Endodermal cell (in vitro differentiated cells): ENCODE data around the gene SH3BGRL2. TPM values are rescaled to one million over a fixed set of nuclear protein-coding genes. Genes with fewer than 3 reads are reported as not detected.

Experiments
- DNase-seq: peaks from one replicate; pipeline ENCODE4 v3.0.0-alpha.2; 2017
- H3K27ac ChIP-seq: 2 replicates; pipeline ENCODE4 v1.5.1; 2013; ENCODE audit warnings: mild to moderate bottlenecking, low read depth, low read length, moderate library complexity
- H3K27me3 ChIP-seq: 2 replicates; pipeline ENCODE4 v1.6.1; 2013; ENCODE audit warnings: mild to moderate bottlenecking, low read length, moderate library complexity; ENCODE audit not compliant: insufficient read depth, control insufficient read depth, poor library complexity, severe bottlenecking
- H3K36me3 ChIP-seq: 2 replicates; pipeline ENCODE4 v1.7.0; 2013; ENCODE audit warnings: mild to moderate bottlenecking, low read length, moderate library complexity; ENCODE audit not compliant: control insufficient read depth, insufficient read depth
- H3K4me1 ChIP-seq: one replicate; pipeline ENCODE4 v1.7.0; 2013; ENCODE audit warnings: low read length; ENCODE audit not compliant: control insufficient read depth, insufficient read depth
- H3K4me3 ChIP-seq: 2 replicates; pipeline ENCODE4 v1.5.1; 2013; ENCODE audit warnings: mild to moderate bottlenecking, low read length, moderate library complexity
- H3K9ac ChIP-seq: 2 replicates; pipeline ENCODE4 v1.6.1; 2013; ENCODE audit warnings: mild to moderate bottlenecking, low read length, moderate library complexity; ENCODE audit not compliant: poor library complexity, severe bottlenecking; ENCODE audit errors: extremely low read depth
- H3K9me3 ChIP-seq: 2 replicates; pipeline ENCODE4 v1.6.1; 2013; ENCODE audit warnings: mild to moderate bottlenecking, low read length, moderate library complexity; ENCODE audit not compliant: control insufficient read depth
- H3K27ac Mint-ChIP-seq: 2 replicates; pipeline ENCODE4 v1.8.0; 2020; ENCODE audit warnings: mixed read lengths
- H3K27me3 Mint-ChIP-seq: 2 replicates; pipeline ENCODE4 v1.8.0; 2021; ENCODE audit warnings: mild to moderate bottlenecking, mixed read lengths; ENCODE audit not compliant: insufficient read depth
- H3K36me3 Mint-ChIP-seq: 2 replicates; pipeline ENCODE4 v1.8.0; 2020; ENCODE audit warnings: low read depth, mixed read lengths
- H3K4me1 Mint-ChIP-seq: 2 replicates; pipeline ENCODE4 v1.8.0; 2020; ENCODE audit warnings: mixed read lengths
- H3K4me3 Mint-ChIP-seq: 2 replicates; pipeline ENCODE4 v1.8.0; 2020; ENCODE audit warnings: mild to moderate bottlenecking, moderate library complexity, mixed read lengths
- H3K9me3 Mint-ChIP-seq: 2 replicates; pipeline ENCODE4 v1.8.0; 2020; ENCODE audit warnings: mild to moderate bottlenecking, mixed read lengths
- CTCF ChIP-seq: fragments of 200-600 bp; sonication (generic); conservative IDR thresholded peaks from 2 replicates; pipeline ENCODE4 v1.5.0; 2021; ENCODE audit warnings: antibody characterized with exemption, mild to moderate bottlenecking
- WGBS, 2 experiments: methylation state at CpG; one replicate each; pipeline versions ENCODE4 v1.1.5 to v1.1.7; 2013; ENCODE audit warnings: missing lambda C conversion rate in 2 of 2, mixed read lengths in 1 of 2; ENCODE audit not compliant: insufficient coverage in 1 of 2, insufficient read length in 1 of 2; 5-methylcytosine and 5-hydroxymethylcytosine counted together
- total RNA-seq, 2 donors: library from RNA; stranded (reverse); fragmentation: NEBNext Ultra II Directional in 1 of 2; extraction: Animal tissue kit (Norgen Biotek cat#: 25700) in 1 of 2; gene quantifications; 2 replicates in 1 of 2; 3 replicates in 1 of 2; pipeline ENCODE4 v1.2.1, GENCODE V29; 2021

The SH3BGRL2 gene
- total RNA-seq, 2 donors from 2014 or later = 24.3 to 40.1 TPM

DNA sequence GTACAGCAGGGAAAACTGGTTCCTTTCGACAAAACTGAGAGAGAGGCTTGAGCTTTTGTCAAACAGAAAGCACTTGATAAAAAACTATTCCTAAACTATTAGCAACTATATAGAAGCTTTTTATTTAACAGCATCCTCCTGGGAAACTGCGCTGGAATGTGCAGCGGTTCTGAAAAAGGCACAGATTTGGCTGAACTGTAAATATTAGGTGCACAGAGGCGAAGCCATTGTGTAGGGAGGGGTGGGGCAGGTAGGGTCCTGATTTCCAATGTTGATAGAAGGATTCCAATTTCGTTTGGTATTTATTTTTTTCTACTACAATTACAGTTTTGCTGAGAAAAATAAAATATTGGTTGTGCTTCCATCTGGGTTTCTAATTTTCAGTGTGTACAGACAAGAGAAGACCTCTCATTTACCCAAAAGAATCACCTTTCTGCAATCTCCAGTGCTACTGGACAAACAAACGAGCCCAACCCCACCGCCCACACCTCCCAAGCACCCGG, 698 bp upstream of the SH3BGRL2 start:
- Histone ChIP-seq H3K9me3 (no peaks in the 10 kb centered on the region), H3K4me3 (peak overlapping the region; percentile 94), H3K27ac (no peak overlapping the region), H3K27me3 (no peaks in the 10 kb centered on the region), H3K4me1 (no peaks in the 10 kb centered on the region), H3K9ac (peak overlapping the region; percentile 67), H3K36me3 (no peaks in the 10 kb centered on the region)
- DNase-seq = no peak
- Mint-ChIP-seq H3K9me3 (no peaks in the 10 kb centered on the region), H3K4me3 (peak overlapping the region; percentile 84), H3K27me3 (peaks cover 15% of the 10 kb centered on the region), H3K27ac (peak overlapping the region; percentile 77), H3K36me3 (no peaks in the 10 kb centered on the region), H3K4me1 (peaks cover 20% of the 10 kb centered on the region)
- TF ChIP-seq CTCF = no peak
- WGBS, 2 experiments = 50 to 55% methylated on average over 2 to 7 of the region's 8 CpGs

DNA sequence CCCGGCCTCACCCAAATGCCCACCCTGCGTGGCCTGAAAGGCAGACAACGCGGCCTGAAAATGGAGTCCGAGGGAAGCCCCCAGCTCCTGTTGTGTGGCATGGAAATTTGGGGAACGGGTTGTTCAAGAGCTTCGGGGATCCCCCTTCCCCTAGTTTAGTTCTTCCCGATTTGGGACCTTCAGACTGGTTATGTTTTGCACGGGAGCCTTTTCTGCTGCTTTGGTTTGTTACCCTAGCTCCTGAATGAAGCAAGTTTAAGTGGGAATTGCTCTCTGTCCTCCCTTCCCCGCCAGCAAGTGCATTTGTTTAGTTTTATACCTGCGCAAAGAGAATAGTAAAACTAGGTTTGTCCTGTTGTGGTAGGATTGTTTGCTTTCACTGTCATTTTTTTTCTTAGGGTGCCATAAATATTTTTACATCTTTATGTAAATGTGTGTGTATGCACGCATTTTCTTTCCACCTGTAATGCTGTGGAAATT, 604 bp downstream of the SH3BGRL2 start:
- Mint-ChIP-seq H3K4me3 (peak overlapping the region; percentile 84), H3K27ac (no peak overlapping the region), H3K4me1 (peaks cover 20% of the 10 kb centered on the region), H3K27me3 (peaks cover 15% of the 10 kb centered on the region), H3K36me3 (no peaks in the 10 kb centered on the region), H3K9me3 (no peaks in the 10 kb centered on the region)
- DNase-seq = no peak
- Histone ChIP-seq H3K9ac (peak overlapping the region; percentile 67), H3K27me3 (no peaks in the 10 kb centered on the region), H3K4me1 (no peaks in the 10 kb centered on the region), H3K4me3 (peak overlapping the region; percentile 94), H3K27ac (no peak overlapping the region), H3K9me3 (no peaks in the 10 kb centered on the region), H3K36me3 (no peaks in the 10 kb centered on the region)
- TF ChIP-seq CTCF = no peak
- 8 to 11% methylated on average over 7 to 12 of the region's 12 CpGs for WGBS, 2 experiments

DNA sequence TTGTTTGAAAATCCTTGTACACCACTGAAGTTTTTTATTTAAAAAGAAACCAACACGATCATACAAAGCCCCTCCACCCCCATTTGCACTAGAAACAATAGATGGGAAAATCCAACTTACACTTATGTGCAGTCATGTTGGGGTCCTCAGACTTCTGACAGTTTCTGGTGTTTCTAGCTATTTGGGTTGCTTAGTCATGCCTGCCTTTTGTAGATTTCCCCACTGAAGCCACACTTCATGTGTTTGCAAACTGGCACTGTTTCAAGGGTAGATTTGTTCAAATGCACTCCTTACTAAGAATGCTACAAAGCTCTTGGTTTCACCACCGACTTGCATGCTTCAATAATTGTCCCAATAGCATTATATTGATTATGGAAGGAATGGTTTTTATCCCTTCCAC, 1.5 kb downstream of the SH3BGRL2 start:
- no peak overlapping the region for H3K27ac Mint-ChIP-seq
- peaks cover 20% of the 10 kb centered on the region for H3K4me1 Mint-ChIP-seq
- Histone ChIP-seq H3K27ac (no peak overlapping the region), H3K4me1 (no peaks in the 10 kb centered on the region), H3K4me3 (peak overlapping the region; percentile 94), H3K36me3 (no peaks in the 10 kb centered on the region), H3K9ac (no peak overlapping the region), H3K27me3 (no peaks in the 10 kb centered on the region), H3K9me3 (no peaks in the 10 kb centered on the region)
- peaks cover 15% of the 10 kb centered on the region for H3K27me3 Mint-ChIP-seq
- no peaks in the 10 kb centered on the region for H3K9me3 Mint-ChIP-seq
- WGBS, 2 experiments = 60 to 84% methylated on average over 1 to 2 of the region's 2 CpGs
- H3K4me3 Mint-ChIP-seq = peak overlapping the region; percentile 84
- no peaks in the 10 kb centered on the region for H3K36me3 Mint-ChIP-seq
- no peak for TF ChIP-seq CTCF
- DNase-seq = no peak
